WTC11 (cell line): ENCODE measurements around the gene CDK18. TPM values are rescaled to one million over a fixed set of nuclear protein-coding genes. Genes with fewer than 3 reads are reported as not detected.

Experiments
- ATAC-seq: fragments of 200-7000 bp; cut with Tn5 transposase; 2 replicates; pipeline ENCODE4 v1.10.0; 2021; ENCODE audit warnings: mild to moderate bottlenecking, moderate library complexity
- CTCF ChIA-PET: fragments of 300-600 bp; sonication (Branson Sonifier 250); formaldehyde crosslinking; loops from one replicate; lab custom pipeline; 2021; ENCODE audit warnings: antibody characterized with exemption; lab: Charles Lee
- POLR2A ChIA-PET: fragments of 350-600 bp; sonication (Branson Sonifier 250); formaldehyde crosslinking; loops from one replicate; lab custom pipeline; 2021; ENCODE audit warnings: antibody characterized with exemption; lab: Charles Lee
- DNase-seq: peaks from one replicate; pipeline ENCODE4 v3.0.0; 2021; ENCODE audit warnings: low spot score
- H3K27ac Mint-ChIP-seq: 2 replicates; pipeline ENCODE4 v1.8.0; 2021; ENCODE audit warnings: mixed read lengths
- H3K27me3 Mint-ChIP-seq: 2 replicates; pipeline ENCODE4 v1.8.0; 2021; ENCODE audit warnings: low read depth, mild to moderate bottlenecking, moderate library complexity, mixed read lengths
- H3K36me3 Mint-ChIP-seq: 2 replicates; pipeline ENCODE4 v1.8.0; 2021; ENCODE audit warnings: mixed read lengths
- H3K4me1 Mint-ChIP-seq: 2 replicates; pipeline ENCODE4 v1.8.0; 2022; ENCODE audit warnings: mixed read lengths
- H3K4me3 Mint-ChIP-seq: 2 replicates; pipeline ENCODE4 v1.8.0; 2021; ENCODE audit warnings: mild to moderate bottlenecking, moderate library complexity, mixed read lengths
- H3K9me3 Mint-ChIP-seq: 2 replicates; pipeline ENCODE4 v1.8.0; 2021; ENCODE audit warnings: mixed read lengths
- ATF1 ChIP-seq: sonication (generic); formaldehyde crosslinking; IDR thresholded peaks from 2 replicates; pipeline ENCODE4 v1.8.1; 2023; ENCODE audit warnings: mild to moderate bottlenecking, moderate library complexity, missing genetic modification reagents
- FOXJ3 ChIP-seq: sonication (generic); formaldehyde crosslinking; IDR thresholded peaks from 2 replicates; pipeline ENCODE4 v1.9.0; 2021; ENCODE audit warnings: missing genetic modification reagents, mild to moderate bottlenecking, borderline replicate concordance
- FOXK1 ChIP-seq: sonication (generic); formaldehyde crosslinking; IDR thresholded peaks from 2 replicates; pipeline ENCODE4 v1.8.0; 2022; ENCODE audit warnings: mild to moderate bottlenecking, moderate library complexity, missing genetic modification reagents
- FOXP1 ChIP-seq: sonication (generic); formaldehyde crosslinking; IDR thresholded peaks from 2 replicates; pipeline ENCODE4 v1.8.0; 2022; ENCODE audit warnings: missing genetic modification reagents, mild to moderate bottlenecking, moderate library complexity, borderline replicate concordance
- GABPB1 ChIP-seq: sonication (generic); formaldehyde crosslinking; IDR thresholded peaks from 2 replicates; pipeline ENCODE4 v1.8.1; 2023; ENCODE audit warnings: mild to moderate bottlenecking, missing genetic modification reagents
- JUN ChIP-seq: sonication (generic); formaldehyde crosslinking; IDR thresholded peaks from 2 replicates; pipeline ENCODE4 v1.8.0; 2023; ENCODE audit warnings: mild to moderate bottlenecking, missing genetic modification reagents
- SMAD4 ChIP-seq: sonication (generic); formaldehyde crosslinking; IDR thresholded peaks from 2 replicates; pipeline ENCODE4 v1.8.0; 2022; ENCODE audit warnings: mild to moderate bottlenecking, missing genetic modification reagents
- TEAD4 ChIP-seq: sonication (generic); formaldehyde crosslinking; IDR thresholded peaks from 2 replicates; pipeline ENCODE4 v1.8.0; 2022; ENCODE audit warnings: mild to moderate bottlenecking, missing genetic modification reagents
- TP53 ChIP-seq: sonication (generic); formaldehyde crosslinking; IDR thresholded peaks from 2 replicates; pipeline ENCODE4 v1.8.1; 2023; ENCODE audit warnings: mild to moderate bottlenecking, missing genetic modification reagents
- total RNA-seq: library from RNA; stranded (reverse); gene quantifications from 3 replicates; pipeline ENCODE4 v1.2.3, GENCODE V29; 2021
- TF ChIP-seq, protein P1 (sequence below): fragments of 250-450 bp; sonication (Bioruptor Pico); conservative IDR thresholded peaks from 2 replicates; pipeline ENCODE4 v1.9.0; 2021; ENCODE audit warnings: mild to moderate bottlenecking
- TF ChIP-seq, protein P2 (sequence below): sonication (generic); formaldehyde crosslinking; IDR thresholded peaks from 2 replicates; pipeline ENCODE4 v1.8.1; 2022; ENCODE audit warnings: low read depth, missing genetic modification reagents, borderline replicate concordance
- TF ChIP-seq, protein P3 (sequence below): sonication (generic); formaldehyde crosslinking; IDR thresholded peaks from 2 replicates; pipeline ENCODE4 v1.8.1; 2022; ENCODE audit warnings: missing genetic modification reagents, borderline replicate concordance
- TF ChIP-seq, protein P4 (sequence below): fragments of 250-450 bp; sonication (Bioruptor Pico); IDR thresholded peaks from 2 replicates; pipeline ENCODE4 v1.9.0; 2021; ENCODE audit warnings: moderate library complexity, mild to moderate bottlenecking, inconsistent platforms, borderline replicate concordance
- TF ChIP-seq, protein P5 (sequence below): sonication (generic); formaldehyde crosslinking; IDR thresholded peaks from 2 replicates; pipeline ENCODE4 v1.8.0; 2023; ENCODE audit warnings: missing genetic modification reagents, mild to moderate bottlenecking, borderline replicate concordance
- TF ChIP-seq, protein P6 (sequence below): sonication (generic); formaldehyde crosslinking; IDR thresholded peaks from 2 replicates; pipeline ENCODE4 v1.8.0; 2022; ENCODE audit warnings: mild to moderate bottlenecking, missing genetic modification reagents
- TF ChIP-seq, protein P7 (sequence below): fragments of 250-450 bp; sonication (Bioruptor Pico); IDR thresholded peaks from 2 replicates; pipeline ENCODE4 v1.9.0; 2021; ENCODE audit warnings: mild to moderate bottlenecking

The CDK18 gene
- total RNA-seq, 1 experiment from 2014 or later, result 71.9 TPM

DNA sequence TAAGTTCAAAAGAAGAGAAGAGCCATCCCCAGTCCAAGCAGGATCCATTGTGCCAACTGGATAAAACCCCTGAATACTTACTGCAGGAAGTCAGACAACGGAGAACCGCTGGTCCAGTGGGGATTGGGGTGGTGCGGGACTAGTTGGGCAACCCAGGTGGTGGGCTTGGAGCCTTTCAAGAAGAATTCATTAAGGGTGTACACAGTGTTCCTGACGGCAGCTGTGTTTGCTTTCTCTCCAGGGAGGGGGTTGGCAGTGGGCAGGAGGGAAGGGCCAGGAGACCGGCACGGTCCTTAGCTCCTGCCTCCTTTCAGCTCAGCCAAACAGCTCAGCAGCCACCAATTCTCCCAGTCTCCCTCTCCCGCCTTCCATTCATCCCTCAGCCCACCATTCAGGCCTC, 7.1 kb upstream of the CDK18 start:
- ChIA-PET CTCF (interaction anchor here (1.1 to 24.0 kb wide), 2 partner anchors 9 to 28 kb away, joined by 3 to 613 read pairs; no protein-coding TSS in a partner anchor), POLR2A (no interaction called here)
- DNase-seq (no peak), ATAC-seq (no peak)
- TF ChIP-seq, protein P1, sequence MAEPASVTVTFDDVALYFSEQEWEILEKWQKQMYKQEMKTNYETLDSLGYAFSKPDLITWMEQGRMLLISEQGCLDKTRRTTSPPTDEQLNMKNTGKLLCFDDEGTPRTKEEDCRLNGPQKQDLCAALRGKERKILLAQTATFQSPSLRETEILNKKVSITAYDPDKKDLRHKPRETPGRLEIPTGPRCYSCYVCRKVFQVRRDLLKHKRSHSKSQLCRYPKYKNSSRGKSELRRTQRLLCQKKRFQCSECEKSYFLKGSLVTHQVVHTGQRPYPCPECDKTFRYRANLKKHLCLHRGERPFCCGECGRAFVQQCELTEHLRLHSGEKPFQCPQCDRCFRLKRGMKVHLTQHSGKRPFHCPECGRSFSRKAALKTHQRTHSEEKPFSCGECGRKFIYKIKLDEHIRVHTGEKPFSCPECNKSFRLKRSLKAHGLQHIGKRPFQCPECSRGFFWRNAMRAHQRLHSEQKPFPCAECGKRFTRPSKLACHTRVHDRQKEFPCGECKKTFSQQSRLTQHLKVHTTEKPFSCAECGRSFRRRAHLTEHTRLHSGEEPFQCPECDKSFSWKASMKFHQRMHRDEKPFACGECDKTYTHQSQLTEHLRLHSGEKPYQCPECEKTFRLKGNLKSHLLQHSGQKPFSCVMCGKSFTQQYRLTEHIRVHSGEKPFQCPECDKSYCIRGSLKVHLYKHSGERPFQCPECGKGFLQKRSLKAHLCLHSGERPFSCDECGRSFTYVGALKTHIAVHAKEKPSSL (CRISPR knock-in tag), result no peak
- TF ChIP-seq SMAD4 (CRISPR knock-in tag) (no peak), FOXJ3 (no peak), FOXK1 (CRISPR knock-in tag) (no peak), JUN (CRISPR knock-in tag) (no peak), GABPB1 (no peak), FOXP1 (CRISPR knock-in tag) (no peak), ATF1 (CRISPR knock-in tag) (no peak), TP53 (CRISPR knock-in tag) (no peak), TEAD4 (CRISPR knock-in tag) (no peak)
- TF ChIP-seq, protein P2, sequence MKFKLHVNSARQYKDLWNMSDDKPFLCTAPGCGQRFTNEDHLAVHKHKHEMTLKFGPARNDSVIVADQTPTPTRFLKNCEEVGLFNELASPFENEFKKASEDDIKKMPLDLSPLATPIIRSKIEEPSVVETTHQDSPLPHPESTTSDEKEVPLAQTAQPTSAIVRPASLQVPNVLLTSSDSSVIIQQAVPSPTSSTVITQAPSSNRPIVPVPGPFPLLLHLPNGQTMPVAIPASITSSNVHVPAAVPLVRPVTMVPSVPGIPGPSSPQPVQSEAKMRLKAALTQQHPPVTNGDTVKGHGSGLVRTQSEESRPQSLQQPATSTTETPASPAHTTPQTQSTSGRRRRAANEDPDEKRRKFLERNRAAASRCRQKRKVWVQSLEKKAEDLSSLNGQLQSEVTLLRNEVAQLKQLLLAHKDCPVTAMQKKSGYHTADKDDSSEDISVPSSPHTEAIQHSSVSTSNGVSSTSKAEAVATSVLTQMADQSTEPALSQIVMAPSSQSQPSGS, result no peak
- TF ChIP-seq, protein P3, sequence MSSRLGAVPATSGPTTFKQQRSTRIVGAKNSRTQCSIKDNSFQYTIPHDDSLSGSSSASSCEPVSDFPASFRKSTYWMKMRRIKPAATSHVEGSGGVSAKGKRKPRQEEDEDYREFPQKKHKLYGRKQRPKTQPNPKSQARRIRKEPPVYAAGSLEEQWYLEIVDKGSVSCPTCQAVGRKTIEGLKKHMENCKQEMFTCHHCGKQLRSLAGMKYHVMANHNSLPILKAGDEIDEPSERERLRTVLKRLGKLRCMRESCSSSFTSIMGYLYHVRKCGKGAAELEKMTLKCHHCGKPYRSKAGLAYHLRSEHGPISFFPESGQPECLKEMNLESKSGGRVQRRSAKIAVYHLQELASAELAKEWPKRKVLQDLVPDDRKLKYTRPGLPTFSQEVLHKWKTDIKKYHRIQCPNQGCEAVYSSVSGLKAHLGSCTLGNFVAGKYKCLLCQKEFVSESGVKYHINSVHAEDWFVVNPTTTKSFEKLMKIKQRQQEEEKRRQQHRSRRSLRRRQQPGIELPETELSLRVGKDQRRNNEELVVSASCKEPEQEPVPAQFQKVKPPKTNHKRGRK, result no peak
- TF ChIP-seq, protein P4, sequence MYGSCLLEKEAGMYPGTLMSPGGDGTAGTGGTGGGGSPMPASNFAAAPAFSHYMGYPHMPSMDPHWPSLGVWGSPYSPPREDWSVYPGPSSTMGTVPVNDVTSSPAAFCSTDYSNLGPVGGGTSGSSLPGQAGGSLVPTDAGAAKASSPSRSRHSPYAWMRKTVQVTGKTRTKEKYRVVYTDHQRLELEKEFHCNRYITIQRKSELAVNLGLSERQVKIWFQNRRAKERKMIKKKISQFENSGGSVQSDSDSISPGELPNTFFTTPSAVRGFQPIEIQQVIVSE, result no peak
- TF ChIP-seq, protein P5, sequence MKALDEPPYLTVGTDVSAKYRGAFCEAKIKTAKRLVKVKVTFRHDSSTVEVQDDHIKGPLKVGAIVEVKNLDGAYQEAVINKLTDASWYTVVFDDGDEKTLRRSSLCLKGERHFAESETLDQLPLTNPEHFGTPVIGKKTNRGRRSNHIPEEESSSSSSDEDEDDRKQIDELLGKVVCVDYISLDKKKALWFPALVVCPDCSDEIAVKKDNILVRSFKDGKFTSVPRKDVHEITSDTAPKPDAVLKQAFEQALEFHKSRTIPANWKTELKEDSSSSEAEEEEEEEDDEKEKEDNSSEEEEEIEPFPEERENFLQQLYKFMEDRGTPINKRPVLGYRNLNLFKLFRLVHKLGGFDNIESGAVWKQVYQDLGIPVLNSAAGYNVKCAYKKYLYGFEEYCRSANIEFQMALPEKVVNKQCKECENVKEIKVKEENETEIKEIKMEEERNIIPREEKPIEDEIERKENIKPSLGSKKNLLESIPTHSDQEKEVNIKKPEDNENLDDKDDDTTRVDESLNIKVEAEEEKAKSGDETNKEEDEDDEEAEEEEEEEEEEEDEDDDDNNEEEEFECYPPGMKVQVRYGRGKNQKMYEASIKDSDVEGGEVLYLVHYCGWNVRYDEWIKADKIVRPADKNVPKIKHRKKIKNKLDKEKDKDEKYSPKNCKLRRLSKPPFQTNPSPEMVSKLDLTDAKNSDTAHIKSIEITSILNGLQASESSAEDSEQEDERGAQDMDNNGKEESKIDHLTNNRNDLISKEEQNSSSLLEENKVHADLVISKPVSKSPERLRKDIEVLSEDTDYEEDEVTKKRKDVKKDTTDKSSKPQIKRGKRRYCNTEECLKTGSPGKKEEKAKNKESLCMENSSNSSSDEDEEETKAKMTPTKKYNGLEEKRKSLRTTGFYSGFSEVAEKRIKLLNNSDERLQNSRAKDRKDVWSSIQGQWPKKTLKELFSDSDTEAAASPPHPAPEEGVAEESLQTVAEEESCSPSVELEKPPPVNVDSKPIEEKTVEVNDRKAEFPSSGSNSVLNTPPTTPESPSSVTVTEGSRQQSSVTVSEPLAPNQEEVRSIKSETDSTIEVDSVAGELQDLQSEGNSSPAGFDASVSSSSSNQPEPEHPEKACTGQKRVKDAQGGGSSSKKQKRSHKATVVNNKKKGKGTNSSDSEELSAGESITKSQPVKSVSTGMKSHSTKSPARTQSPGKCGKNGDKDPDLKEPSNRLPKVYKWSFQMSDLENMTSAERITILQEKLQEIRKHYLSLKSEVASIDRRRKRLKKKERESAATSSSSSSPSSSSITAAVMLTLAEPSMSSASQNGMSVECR (CRISPR knock-in tag), result no peak
- TF ChIP-seq, protein P6, sequence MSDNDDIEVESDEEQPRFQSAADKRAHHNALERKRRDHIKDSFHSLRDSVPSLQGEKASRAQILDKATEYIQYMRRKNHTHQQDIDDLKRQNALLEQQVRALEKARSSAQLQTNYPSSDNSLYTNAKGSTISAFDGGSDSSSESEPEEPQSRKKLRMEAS (CRISPR knock-in tag), result no peak
- TF ChIP-seq, protein P7, sequence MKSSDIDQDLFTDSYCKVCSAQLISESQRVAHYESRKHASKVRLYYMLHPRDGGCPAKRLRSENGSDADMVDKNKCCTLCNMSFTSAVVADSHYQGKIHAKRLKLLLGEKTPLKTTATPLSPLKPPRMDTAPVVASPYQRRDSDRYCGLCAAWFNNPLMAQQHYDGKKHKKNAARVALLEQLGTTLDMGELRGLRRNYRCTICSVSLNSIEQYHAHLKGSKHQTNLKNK (CRISPR knock-in tag), result no peak
- no peak overlapping the region for H3K27ac Mint-ChIP-seq
- no peak overlapping the region for H3K4me3 Mint-ChIP-seq
- H3K9me3 Mint-ChIP-seq, result peaks cover 8% of the 10 kb centered on the region
- no peaks in the 10 kb centered on the region for H3K36me3 Mint-ChIP-seq
- peaks cover 48% of the 10 kb centered on the region for H3K4me1 Mint-ChIP-seq
- H3K27me3 Mint-ChIP-seq, result peaks cover 16% of the 10 kb centered on the region
